Sciatic nerve (tissue), 2 donors: ENCODE data around the gene ART3. TPM values are rescaled to one million over a fixed set of nuclear protein-coding genes. Genes with fewer than 3 reads are reported as not detected.

Experiments
- ATAC-seq: fragments of 200-7000 bp; cut with Tn5 transposase; one replicate; pipeline ENCODE4 v1.9.1; 2020; ENCODE audit warnings: mild to moderate bottlenecking, moderate library complexity
- DNase-seq: peaks from one replicate; pipeline ENCODE4 v3.0.0-alpha.2; 2020; ENCODE audit warnings: low spot score
- intact Hi-C: fragments of 100-400 bp; cut with DNase I; formaldehyde crosslinking; loops from one replicate; pipeline ENCODE4 v1.14.2; 2022
- total RNA-seq: library from RNA; stranded (reverse); fragmentation: NEBNext Ultra II Directional; extraction: Animal tissue kit (Norgen Biotek cat#: 25700); gene quantifications from one replicate; pipeline ENCODE4 v1.2.1, GENCODE V29; 2021
- donor health status: DM: no; HTN: no; CAD: no.
- donor health status: DM: no; HTN: no; CAD: no.

Gene ART3
- total RNA-seq, 1 donor from 2014 or later = 35.8 TPM

- ATAC-seq (no peak), DNase-seq (no peak)
- intact Hi-C loops = no loop called here
These were observed 45.7 kb downstream of the ART3 start for GRCh38 chr4:76120199-76120598.

GRCh38 chr4:76125816-76126215, 51.3 kb downstream of the ART3 start:
- ATAC-seq = no peak
- intact Hi-C loops = loop anchor here (2.0 to 5.0 kb wide), 2 partner anchors 29 to 1826 kb away; no protein-coding TSS in a partner anchor
- no peak for DNase-seq

DNA sequence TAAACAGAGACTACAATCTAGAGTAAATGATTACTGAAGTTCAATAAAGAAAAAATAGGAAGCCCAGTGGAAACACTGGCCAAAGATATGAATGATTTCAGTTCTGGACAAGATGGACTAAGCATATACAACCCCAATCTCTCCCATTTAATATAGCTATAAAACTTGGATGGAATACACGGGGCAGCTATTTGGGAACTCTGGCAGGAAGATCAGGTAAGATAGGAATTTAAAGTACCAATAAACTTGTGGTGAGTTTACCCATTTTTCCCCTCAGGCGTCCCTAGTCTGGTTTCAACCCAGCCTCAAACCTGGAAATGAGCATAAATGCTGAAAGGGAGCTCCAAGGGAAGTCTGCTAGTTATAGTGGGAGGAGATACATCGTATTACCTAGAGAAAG, 53.2 kb downstream of the ART3 start:
- DNase-seq = no peak
- no peak for ATAC-seq
- intact Hi-C loops = loop anchor here (2.0 to 5.0 kb wide), 2 partner anchors 31 to 1825 kb away; no protein-coding TSS in a partner anchor

DNA sequence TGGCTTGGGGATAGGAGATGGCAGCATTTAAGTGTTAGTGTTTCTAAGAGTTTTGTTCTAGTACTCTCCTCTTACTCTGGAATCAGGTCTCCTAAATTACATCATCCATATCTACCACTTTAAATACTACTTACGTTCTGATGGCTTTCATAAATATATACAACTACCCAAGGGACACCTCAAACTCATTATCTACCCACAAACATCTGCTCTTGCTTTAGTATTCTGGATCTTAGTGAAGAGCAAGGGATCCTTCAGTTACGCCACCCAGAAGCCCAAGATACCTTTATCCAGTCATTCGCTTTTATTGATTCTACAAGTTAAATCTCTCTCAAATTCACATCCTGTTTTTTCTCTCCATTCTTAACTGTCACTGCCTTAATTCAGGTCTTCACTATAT, 66.7 kb downstream of the ART3 start:
- no peak for ATAC-seq
- no peak for DNase-seq
- intact Hi-C loops = no loop called here

- ATAC-seq = no peak
- no peak for DNase-seq
- intact Hi-C loops = no loop called here
These were observed 70.0 kb downstream of the ART3 start for GRCh38 chr4:76144546-76144945.

GRCh38 chr4:76147454-76148141, 73.1 kb downstream of the ART3 start:
- intact Hi-C loops = loop anchor here (2.0 kb wide), 1 partner anchor 45 kb away; no protein-coding TSS in a partner anchor
- peak; percentile 74 for ATAC-seq
- DNase-seq = peak; percentile 65

GRCh38 chr4:76148142-76148865, 73.8 kb downstream of the ART3 start, which contains the start of gene NUP54:
TSS of gene NUP54 (minus strand) at chr4:76148397. CDS start at chr4:76148374, 23 bp downstream.
- ATAC-seq (peak; percentile 100), DNase-seq (peak; percentile 95)
- intact Hi-C loops = no loop called here

- DNase-seq = no peak
- ATAC-seq = no peak
- intact Hi-C loops = no loop called here
These were observed 78.8 kb downstream of the ART3 start for GRCh38 chr4:76153356-76153755.

DNA sequence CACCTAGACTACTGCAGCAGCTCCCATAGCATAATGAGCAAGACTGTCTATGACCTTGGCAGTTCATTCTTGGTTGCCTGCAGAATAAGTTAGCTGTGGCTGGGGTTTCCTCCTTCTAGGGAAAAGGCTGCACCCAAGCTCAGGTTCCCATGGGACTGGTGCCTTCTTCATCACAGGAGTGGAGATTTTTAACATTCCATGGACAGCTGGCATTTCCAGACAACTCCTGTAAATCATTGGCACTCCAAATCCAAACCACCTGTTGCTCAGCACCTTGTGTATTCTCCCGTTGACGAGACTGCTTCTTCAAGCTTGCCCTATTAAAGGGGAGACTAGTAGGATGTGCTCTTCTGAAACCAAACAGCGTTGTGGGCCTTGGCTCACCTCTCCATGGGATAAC, 81.5 kb downstream of the ART3 start:
- DNase-seq = no peak
- no peak for ATAC-seq
- intact Hi-C loops = no loop called here

GRCh38 chr4:76156635-76157034, 82.1 kb downstream of the ART3 start:
- DNase-seq (no peak), ATAC-seq (no peak)
- intact Hi-C loops = no loop called here

DNA sequence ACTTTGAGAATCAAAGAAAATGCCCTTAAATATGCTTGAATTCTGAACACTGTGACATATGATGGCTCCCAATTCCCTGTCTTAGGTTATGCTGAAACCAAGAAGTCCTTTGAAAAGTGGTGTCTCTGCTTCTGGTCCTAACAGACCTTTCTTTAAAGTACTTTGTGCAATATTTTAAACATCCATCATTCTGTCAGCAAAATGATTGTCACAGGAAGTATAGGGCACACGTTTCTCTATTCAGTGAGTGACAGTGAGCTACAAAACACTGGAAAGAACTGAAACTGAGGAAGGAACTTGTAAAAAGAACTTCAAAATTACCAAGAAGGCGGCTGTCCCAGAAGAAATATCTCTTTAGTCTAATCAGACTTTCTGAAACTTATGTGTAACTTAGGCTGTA, 85.8 kb downstream of the ART3 start:
- intact Hi-C loops = no loop called here
- no peak for ATAC-seq
- no peak for DNase-seq

Other genes starting within 250 kb of the ART3 start
- gene PPEF2, start 172.3 kb upstream of the ART3 start, total RNA-seq = 0.22 TPM
- gene NAAA, start 133.7 kb upstream of the ART3 start, total RNA-seq = 29.4 TPM
- gene SDAD1, start 83.8 kb upstream of the ART3 start, total RNA-seq = 37.9 TPM
- 1.6 TPM for gene CXCL9, start 67.2 kb upstream of the ART3 start, total RNA-seq
- 5.0 TPM for gene CXCL10, start 51.2 kb upstream of the ART3 start, total RNA-seq
- gene CXCL11, start 38.6 kb upstream of the ART3 start, total RNA-seq = 1.2 TPM
- gene NUP54, start 73.7 kb downstream of the ART3 start, total RNA-seq = 50.8 TPM
- gene SCARB2, start 139.1 kb downstream of the ART3 start, total RNA-seq = 145 TPM
- 2.5 TPM for gene FAM47E, start 177.0 kb downstream of the ART3 start, total RNA-seq
- 3.9 TPM for gene STBD1, start 232.0 kb downstream of the ART3 start, total RNA-seq